Spleen (tissue), 11 donors: Measurements from ENCODE around the gene RIOX2. TPM values are rescaled to one million over a fixed set of nuclear protein-coding genes. Genes with fewer than 3 reads are reported as not detected.

Experiments used
- DNase-seq: peaks from one replicate; pipeline ENCODE4 v3.0.0-alpha.2; 2020
- H3K27ac ChIP-seq, 8 donors: fragments of 200-600 bp; sonication (generic) in 7 of 8; 1 replicate in 4 of 8; 2 replicates in 4 of 8; pipeline versions ENCODE4 v1.5.0 to v1.8.0; 2016 to 2021; ENCODE audit warnings: inconsistent platforms in 4 of 8, mild to moderate bottlenecking in 4 of 8, moderate library complexity in 1 of 8
- H3K27me3 ChIP-seq, 7 donors: fragments of 200-600 bp; sonication (generic) in 6 of 7; replicated peaks in 1 of 7; 1 replicate in 4 of 7; 2 replicates in 3 of 7; pipeline versions ENCODE4 v1.5.0 to v1.8.0; 2016 to 2021; ENCODE audit warnings: inconsistent platforms in 3 of 7, mild to moderate bottlenecking in 1 of 7
- H3K36me3 ChIP-seq, 6 donors: fragments of 200-600 bp; sonication (generic) in 5 of 6; 1 replicate in 4 of 6; 2 replicates in 2 of 6; pipeline versions ENCODE4 v1.5.0 to v1.8.0; 2016 to 2021; ENCODE audit warnings: inconsistent platforms in 2 of 6
- H3K4me1 ChIP-seq, 6 donors: fragments of 200-600 bp; sonication (generic) in 5 of 6; 1 replicate in 3 of 6; 2 replicates in 3 of 6; pipeline versions ENCODE4 v1.5.0 to v1.8.0; 2016 to 2021; ENCODE audit warnings: inconsistent platforms in 3 of 6
- H3K4me3 ChIP-seq, 8 donors: fragments of 200-600 bp; sonication (generic) in 7 of 8; 1 replicate in 4 of 8; 2 replicates in 4 of 8; pipeline versions ENCODE4 v1.5.0 to v1.8.0; 2016 to 2021; ENCODE audit warnings: inconsistent platforms in 4 of 8, mild to moderate bottlenecking in 4 of 8, moderate library complexity in 2 of 8
- H3K9me3 ChIP-seq, 8 donors: fragments of 200-600 bp; sonication (generic) in 7 of 8; 1 replicate in 4 of 8; 2 replicates in 4 of 8; pipeline versions ENCODE4 v1.5.0 to v1.8.0; 2016 to 2021; ENCODE audit warnings: inconsistent platforms in 4 of 8
- CTCF ChIP-seq, 11 experiments: fragments of 200-600 bp in 7 of 11; fragments of 450-650 bp in 4 of 11; sonication (generic) in 4 of 11; IDR thresholded peaks in 8 of 11; conservative IDR thresholded peaks in 3 of 11; 1 replicate in 7 of 11; 2 replicates in 4 of 11; pipeline versions ENCODE4 v1.4.0 to v1.8.0; 2016 to 2021; ENCODE audit warnings: antibody characterized with exemption in 11 of 11, inconsistent platforms in 4 of 11, mild to moderate bottlenecking in 1 of 11
- POLR2A ChIP-seq, 3 donors: fragments of 450-650 bp; IDR thresholded peaks; one replicate each; pipeline ENCODE4 v1.5.1; 2017; ENCODE audit warnings: antibody characterized with exemption in 3 of 3, mild to moderate bottlenecking in 1 of 3
- POLR2AphosphoS5 ChIP-seq, 3 donors: sonication (generic); formaldehyde crosslinking; IDR thresholded peaks; one replicate each; pipeline ENCODE4 v1.5.1; 2017; ENCODE audit warnings: antibody characterized with exemption in 3 of 3
- WGBS, 5 donors: extraction: QIAGEN DNeasy Blood & Tissue Kit in 3 of 5; methylation state at CpG; one replicate each; pipeline versions ENCODE4 v1.1.5 to v1.1.7; 2013 to 2018; 5-methylcytosine and 5-hydroxymethylcytosine counted together
- intact Hi-C: fragments of 100-400 bp; cut with DNase I; formaldehyde crosslinking; loops from one replicate; pipeline ENCODE4 v1.15.0; 2023; ENCODE audit warnings: low total_unique reads
- polyA plus RNA-seq, 3 donors: library from polyadenylated mRNA; stranded (reverse); fragments of 200-250 nt; gene quantifications; one replicate each; pipeline ENCODE4 v1.2.1, GENCODE V29; 2013
- total RNA-seq, 7 donors: library from RNA; depleted of rRNA in 3 of 7; stranded (reverse); fragments of >200 nt in 3 of 7; fragmentation: NEBNext Ultra II Directional in 4 of 7; extraction: Animal tissue kit (Norgen Biotek cat#: 25700) in 4 of 7; gene quantifications; one replicate each; pipeline versions ENCODE4 v1.1.0 to v1.2.1, GENCODE V29; 2016 to 2021
- donor health status: healthy with polysubstance abuse.
- donor health status: DM: no; HTN: no; CAD: no; lungs with moderate emphysema.
- donor health status: DM: no; HTN: no; CAD: no.
- donor health status: Bipolar disorder and iron deficiency.
- donor health status: healthy.
- donor health status: DM: no; HTN: no; CAD: no.
- donor health status: DM: yes; HTN: yes; CAD: no.

The RIOX2 gene
- total and polyA plus RNA-seq, 10 donors: 13.5 to 29.7 (median 18.7) TPM

DNA sequence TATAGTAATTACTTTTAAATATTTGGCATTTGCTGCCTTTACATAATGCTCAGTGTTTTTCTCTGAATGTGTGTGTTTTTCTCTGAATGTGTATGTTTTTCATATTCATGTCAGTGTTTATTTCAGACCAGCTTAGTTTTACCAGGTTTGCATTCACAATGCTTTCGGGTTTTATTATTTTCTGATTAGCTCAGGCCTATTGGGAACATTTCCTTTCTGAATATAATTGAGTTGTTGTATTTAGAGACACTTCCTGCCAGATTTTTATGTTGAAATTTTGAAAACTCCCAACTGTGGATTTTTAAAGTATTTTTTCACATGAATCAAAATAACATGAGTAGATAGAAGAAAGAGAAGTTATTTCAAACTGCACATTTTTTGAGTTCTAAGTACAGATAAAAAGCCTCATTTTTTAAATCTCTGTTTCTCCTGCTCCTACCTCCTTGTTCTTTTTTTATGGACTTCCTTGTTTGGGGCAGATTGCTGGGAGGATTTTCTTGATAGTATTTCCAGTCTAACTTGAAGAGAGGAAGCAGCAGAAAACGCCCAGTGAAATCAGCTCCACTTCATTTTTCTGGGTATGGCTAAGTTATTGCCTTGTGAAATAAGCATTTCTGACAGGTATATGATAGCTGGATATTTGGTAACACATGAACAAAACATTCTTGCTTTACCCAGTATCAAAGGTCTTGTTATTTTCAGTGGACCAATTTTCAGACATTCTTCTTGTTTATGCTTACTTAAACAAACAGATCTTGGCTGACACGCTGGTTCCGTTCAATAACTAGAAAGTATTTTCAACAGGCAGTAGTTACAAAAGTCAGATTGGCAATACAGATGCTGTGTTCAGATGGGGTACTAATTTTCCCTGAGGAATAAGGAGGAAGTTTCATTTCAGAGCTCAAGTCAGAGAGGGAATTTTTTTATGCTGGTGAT lies 70.7 kb downstream of the RIOX2 start:
- H3K4me1 ChIP-seq: peaks cover 0 to 7% (median 0%) of the 10 kb centered on the region in 6 donors
- H3K4me3 ChIP-seq: no peak overlapping the region
- peak overlapping the region; percentile 1 to 71 (median 48) for H3K27ac ChIP-seq
- H3K9me3 ChIP-seq: no peaks in the 10 kb centered on the region
- TF ChIP-seq POLR2A (IDR thresholded peaks at IDR 0.05): no peak
- TF ChIP-seq CTCF (IDR thresholded peaks at IDR 0.05 in 8 of 11, conservative IDR thresholded peaks at IDR 0.05 in 3 of 11): no peak
- TF ChIP-seq POLR2AphosphoS5 (IDR thresholded peaks at IDR 0.05): no peak
- H3K36me3 ChIP-seq: peaks cover 0 to 1% (median 0%) of the 10 kb centered on the region in 6 donors
- intact Hi-C loops: no loop called here
- DNase-seq: no peak
- 61 to 69% (median 65%) methylated on average over 4 of the region's 4 CpGs for WGBS, 5 donors
- no peaks in the 10 kb centered on the region for H3K27me3 ChIP-seq

DNA sequence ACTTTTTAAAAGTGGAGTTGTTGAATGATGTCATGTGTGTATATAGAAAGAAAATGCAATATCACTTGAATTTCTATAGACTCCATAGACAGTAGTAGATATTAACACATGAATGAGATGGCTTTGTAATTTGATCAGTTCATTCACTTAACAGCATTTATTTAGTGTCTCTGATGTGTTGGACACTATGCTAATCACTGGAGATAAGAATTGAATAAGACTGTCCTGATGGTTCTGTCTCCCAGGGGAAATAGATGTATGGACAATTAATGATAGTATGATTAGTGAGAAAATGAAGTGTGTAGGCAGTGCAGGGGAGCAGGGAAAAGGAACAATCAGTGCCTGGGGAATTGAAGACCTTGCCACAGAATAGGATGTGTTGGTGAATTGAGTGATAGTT lies 72.9 kb downstream of the RIOX2 start:
- H3K4me1 ChIP-seq: peaks cover 0 to 7% (median 0%) of the 10 kb centered on the region in 6 donors
- H3K27ac ChIP-seq: no peak overlapping the region
- H3K27me3 ChIP-seq: no peaks in the 10 kb centered on the region
- intact Hi-C loops: no loop called here
- DNase-seq: no peak
- H3K4me3 ChIP-seq: no peak overlapping the region
- TF ChIP-seq POLR2AphosphoS5 (IDR thresholded peaks at IDR 0.05) (no peak), POLR2A (IDR thresholded peaks at IDR 0.05) (no peak), CTCF (IDR thresholded peaks at IDR 0.05 in 8 of 11, conservative IDR thresholded peaks at IDR 0.05 in 3 of 11) (no peak)
- peaks cover 0 to 11% (median 0%) of the 10 kb centered on the region in 6 donors for H3K36me3 ChIP-seq
- no peaks in the 10 kb centered on the region for H3K9me3 ChIP-seq

GRCh38 chr3:97896547-97896946 lies 75.7 kb downstream of the RIOX2 start:
- Histone ChIP-seq H3K9me3 (no peaks in the 10 kb centered on the region), H3K27ac (no peak overlapping the region), H3K4me1 (peaks cover 0 to 7% (median 0%) of the 10 kb centered on the region in 6 donors), H3K4me3 (no peak overlapping the region), H3K27me3 (no peaks in the 10 kb centered on the region), H3K36me3 (peaks cover 0 to 11% (median 0%) of the 10 kb centered on the region in 6 donors)
- no peak for DNase-seq
- intact Hi-C loops: no loop called here
- 85 to 94% (median 92%) methylated on average over 3 of the region's 3 CpGs for WGBS, 5 donors
- TF ChIP-seq CTCF (IDR thresholded peaks at IDR 0.05 in 8 of 11, conservative IDR thresholded peaks at IDR 0.05 in 3 of 11) (no peak), POLR2AphosphoS5 (IDR thresholded peaks at IDR 0.05) (no peak), POLR2A (IDR thresholded peaks at IDR 0.05) (no peak)

DNA sequence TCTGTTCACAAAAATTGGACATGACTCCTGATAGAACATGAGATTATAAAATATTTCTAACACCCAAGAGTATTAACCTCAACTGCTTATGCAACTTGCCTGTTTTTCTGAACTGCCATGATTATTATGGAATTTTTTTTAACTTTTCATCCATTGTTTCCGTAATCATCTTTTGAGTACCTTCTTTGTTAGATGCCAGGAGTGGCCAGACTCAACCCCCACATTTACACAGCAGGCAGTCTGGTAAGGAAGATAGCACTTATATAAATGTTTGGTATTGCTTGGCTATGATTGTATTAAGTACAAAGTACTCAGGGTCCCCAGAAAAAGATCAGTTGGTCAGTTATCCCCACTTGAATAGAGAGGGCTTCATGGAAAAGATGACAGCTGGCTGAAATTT lies 76.1 kb downstream of the RIOX2 start:
- Histone ChIP-seq H3K36me3 (peaks cover 0 to 11% (median 0%) of the 10 kb centered on the region in 6 donors), H3K9me3 (no peaks in the 10 kb centered on the region), H3K4me3 (no peak overlapping the region), H3K4me1 (peaks cover 0 to 5% (median 0%) of the 10 kb centered on the region in 6 donors), H3K27me3 (no peaks in the 10 kb centered on the region), H3K27ac (no peak overlapping the region)
- TF ChIP-seq POLR2AphosphoS5 (IDR thresholded peaks at IDR 0.05) (no peak), CTCF (IDR thresholded peaks at IDR 0.05 in 8 of 11, conservative IDR thresholded peaks at IDR 0.05 in 3 of 11) (no peak), POLR2A (IDR thresholded peaks at IDR 0.05) (no peak)
- intact Hi-C loops: no loop called here
- WGBS, 5 donors: 91 to 100% (median 97%) methylated on average over 1 of the region's 1 CpG
- no peak for DNase-seq
